ENCODE measurements around the gene GPC5.
"Not testable (repeated sequence)": the region's sequence is repeated elsewhere in the genome, so short reads cannot be mapped to it uniquely, and the experiment has no call there.

The GPC5 gene

DNA sequence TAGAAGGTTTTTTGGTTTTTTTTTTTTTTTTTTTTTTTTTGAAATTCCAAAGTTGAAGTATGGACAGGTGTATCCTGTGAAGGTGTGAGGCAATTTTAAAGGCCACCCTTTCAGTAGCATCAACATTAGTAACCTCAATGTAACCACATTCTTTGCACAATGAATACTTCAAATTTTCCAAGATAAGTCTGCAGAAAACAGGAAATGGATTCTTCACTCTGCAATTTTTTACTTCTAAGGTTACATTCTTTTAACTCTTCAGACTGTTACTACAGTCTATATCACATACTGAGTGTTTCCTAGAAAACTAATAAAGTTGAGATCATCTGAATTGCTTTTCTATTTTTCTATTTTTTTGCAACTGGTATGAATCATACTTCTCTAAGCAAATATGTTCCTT is 1259.1 kb downstream of the GPC5 start:
- DNase-seq (ENCODE audit: low read depth) = peak; percentile 28

DNA sequence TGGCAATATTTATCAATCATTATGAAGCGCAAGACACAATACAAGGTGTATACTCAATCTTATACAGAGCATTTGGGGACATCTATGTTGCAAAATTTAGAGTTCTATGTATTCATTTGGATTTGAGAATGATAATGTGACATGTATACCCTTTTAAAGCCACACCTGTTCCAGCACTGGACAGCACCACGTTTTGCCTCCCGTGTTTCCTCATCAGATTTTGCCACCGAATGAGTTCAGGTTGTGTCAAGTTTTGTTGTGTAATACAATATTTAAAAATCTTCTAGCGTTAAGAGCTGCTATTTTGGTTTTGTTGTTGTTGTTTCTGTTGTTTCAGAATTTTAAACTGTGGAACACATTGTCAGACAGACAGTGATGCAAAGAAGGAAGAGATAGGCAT is 1259.9 kb downstream of the GPC5 start:
- no peak for DNase-seq (ENCODE audit: low read depth)

DNA sequence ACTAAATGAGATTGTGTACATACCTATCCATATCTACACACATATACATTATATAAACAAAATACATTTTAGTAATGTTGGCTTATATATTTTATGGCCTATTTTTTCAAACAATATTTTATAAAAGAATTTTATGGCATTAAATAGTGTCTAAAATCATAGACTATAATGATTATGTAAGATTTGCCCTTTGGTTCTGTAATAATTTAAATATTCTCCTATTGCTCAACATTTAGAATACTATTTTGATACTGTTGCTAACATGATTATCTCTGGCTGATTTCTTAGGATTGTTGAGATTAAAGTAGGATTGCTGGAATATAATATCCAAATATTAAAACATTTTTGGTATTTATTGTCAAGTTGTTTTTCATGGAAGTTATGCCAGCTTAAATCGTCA is 1263.0 kb downstream of the GPC5 start:
- DNase-seq (ENCODE audit: low read depth) = no peak

DNA sequence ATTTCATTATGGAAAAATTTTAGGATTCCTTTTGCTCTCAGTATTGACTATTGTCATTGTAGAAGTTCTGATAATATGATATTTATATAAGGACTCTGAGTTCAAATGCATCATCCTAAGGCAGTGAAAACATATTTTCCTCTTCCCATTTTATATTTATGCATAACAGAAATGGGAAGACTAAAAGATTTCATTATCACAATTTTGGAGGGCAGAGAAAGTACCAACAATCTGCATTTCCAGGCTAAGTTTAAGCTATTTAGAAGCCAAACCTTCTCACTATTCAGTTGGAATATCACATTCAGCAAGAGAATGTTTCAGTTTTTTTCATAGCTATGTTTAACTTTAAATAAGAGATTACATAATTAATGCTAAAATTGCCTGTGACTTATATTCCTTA is 1269.7 kb downstream of the GPC5 start:
- DNase-seq (ENCODE audit: low read depth) = no peak

DNA sequence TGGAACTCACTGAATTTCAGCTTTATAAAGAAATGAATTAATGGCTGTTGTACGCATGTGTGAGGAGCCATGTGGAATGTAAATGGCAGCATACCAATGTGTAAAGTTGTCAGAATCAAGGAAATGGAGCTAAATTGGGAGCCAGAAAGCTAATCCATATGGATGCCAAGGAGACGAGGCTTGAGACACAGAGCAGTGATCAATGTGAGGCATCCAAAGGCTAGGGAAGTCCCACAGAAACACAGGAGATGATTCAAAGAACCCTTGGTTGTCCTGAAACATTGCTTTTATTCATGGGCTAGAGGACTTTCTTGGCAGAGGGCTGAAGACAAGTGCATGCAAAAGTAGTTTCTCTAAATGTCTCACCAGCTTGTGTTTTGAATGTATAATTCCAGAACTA is 1271.7 kb downstream of the GPC5 start:
- DNase-seq (ENCODE audit: low read depth) = no peak

DNA sequence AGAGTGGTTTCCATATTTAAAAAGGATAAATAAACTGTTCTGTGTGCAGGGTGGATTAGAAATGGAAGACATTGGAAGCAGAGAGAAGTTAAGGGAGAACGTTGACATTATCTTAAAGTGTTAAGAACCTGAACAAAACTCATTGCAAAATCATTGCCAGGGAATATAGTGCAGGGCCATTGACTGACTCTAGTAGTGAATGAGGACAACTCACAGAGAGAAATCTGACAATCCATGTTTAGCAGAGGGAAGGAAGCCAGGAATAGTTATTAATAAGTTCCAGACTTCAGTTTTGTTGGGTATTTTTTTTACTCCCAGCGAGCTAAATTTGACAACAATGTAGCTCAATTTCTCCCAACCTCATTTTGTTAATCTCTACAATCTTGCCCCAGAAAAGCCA is 1273.4 kb downstream of the GPC5 start:
- no peak for DNase-seq (ENCODE audit: low read depth)

DNA sequence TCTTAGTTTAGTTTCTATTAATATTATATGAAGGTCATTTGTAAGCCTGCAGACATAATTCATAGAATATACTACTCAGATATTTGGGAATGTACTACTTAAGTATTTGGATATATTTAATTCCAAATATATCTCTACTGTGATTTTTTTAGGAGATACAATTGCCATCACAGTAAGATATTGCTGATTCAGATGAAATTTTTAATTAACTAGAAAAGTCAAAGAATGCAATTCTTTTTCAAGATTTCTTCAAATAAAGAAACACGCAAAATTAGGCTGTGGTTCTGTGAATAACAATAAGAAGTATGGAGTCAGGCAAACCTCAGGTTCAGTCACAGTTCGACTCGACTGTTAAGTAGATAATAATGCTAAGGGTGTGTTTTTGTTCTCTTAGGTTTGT is 1277.8 kb downstream of the GPC5 start:
- DNase-seq (ENCODE audit: low read depth) = no peak

DNA sequence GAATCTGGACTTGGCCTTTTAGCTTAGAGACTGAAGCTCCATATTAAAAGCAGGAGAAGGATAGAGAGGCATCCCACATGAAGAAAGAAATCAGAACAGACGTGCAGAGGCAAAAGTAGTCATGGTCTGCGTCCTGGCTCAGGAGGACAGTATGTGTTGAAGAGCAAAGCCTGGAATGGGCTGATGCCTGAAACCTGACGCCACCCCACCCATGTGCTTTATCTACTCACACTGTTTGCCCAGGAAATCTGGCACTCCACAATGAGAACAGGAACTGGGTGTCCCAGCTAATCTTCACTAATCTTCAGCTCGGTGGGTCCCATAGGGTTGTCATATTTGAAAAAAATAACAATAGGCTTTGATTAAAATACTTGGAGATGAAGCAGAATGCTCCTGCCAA is 1279.2 kb downstream of the GPC5 start:
- DNase-seq (ENCODE audit: low read depth) = no peak

DNA sequence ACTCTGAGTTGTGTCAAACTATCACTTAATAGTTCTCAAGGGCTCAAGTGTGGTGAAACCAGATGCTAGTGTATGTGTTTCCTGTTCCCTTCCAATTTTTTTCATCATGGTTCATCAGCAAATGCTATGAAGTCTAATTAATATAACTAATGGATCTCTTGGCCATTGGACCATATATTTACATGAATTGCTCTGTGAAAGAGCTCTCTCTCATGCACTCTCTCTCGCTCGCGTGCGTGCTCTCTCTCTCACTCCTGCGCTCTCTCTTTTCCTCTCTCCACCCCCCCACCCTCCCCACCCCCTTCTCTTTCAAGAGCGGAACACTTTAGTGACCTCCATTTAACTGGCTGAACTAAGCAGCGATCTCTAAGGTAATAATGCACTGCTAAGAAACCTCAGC is 1281.2 kb downstream of the GPC5 start:
- DNase-seq (ENCODE audit: low read depth) = no peak

DNA sequence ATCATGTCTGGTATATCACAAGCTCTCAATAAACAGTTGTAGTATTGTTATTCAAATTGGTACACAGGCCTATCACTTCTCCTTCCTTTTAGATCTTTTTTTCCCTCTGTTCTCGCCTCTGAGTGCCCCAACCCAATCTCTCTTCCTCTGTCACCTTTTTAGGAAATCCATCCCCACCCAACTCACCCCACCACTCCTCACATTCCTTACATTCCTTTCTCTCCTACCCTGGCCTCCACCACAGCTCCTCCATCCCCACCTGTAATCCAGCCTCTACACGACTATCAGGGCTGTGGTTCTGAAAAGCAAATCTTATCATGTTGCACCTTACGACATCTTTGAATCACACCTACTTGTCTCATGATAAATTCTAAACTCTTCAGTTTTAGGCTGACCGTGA is 1282.8 kb downstream of the GPC5 start:
- DNase-seq (ENCODE audit: low read depth) = no peak

DNA sequence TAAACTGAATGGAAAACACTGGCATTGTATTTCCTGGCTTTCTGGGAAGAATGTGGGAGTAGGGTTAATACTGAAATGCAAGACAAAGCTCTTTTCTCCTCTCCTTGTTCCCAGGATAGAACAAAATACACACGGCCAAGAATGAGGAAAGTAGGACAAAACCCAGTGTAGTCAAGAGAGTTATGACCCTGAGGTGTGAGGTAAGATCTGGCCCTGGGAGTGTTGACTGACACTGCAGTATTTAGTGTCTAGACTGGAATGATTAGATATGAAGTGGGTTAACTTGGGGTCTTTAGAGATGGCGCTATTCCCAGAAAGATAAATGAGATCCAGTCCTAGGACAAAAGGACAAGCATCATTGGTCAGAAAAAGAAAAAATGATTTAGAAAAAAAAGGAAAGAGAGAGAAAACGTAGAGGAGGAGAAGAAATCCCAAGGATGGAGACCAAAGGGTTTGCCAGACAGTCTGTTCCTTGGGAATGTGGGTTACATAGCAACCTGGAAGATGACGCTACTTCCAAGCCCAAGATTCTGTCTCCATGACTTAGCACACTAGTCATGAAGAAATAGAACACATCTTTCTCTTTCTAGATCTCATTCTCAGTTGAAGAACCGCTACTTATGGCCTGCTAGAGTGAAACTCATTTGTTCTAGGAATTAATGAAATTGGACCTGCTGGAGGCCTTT is 1284.6 kb downstream of the GPC5 start:
- DNase-seq (ENCODE audit: low read depth) = no peak

DNA sequence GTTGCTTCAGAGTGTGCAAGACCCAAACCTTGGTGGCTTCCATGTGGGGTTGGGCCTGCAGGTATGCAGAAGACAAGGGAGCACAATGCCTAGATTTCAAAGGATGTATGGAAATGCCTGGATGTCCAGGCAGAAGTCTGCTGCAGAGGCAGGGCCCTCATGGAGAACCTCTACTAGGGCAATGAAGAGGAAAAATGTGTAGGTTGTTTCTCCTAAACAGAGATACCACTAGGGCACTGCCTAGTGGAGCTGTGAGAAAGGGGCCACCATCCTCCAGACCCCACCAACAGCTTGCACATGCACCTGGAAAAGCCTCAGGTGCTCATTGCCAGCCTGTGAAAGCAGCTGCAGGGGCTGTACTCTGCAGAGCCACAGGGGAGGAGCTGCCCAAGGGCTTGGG is 1295.6 kb downstream of the GPC5 start:
- no peak for DNase-seq (ENCODE audit: low read depth)

DNA sequence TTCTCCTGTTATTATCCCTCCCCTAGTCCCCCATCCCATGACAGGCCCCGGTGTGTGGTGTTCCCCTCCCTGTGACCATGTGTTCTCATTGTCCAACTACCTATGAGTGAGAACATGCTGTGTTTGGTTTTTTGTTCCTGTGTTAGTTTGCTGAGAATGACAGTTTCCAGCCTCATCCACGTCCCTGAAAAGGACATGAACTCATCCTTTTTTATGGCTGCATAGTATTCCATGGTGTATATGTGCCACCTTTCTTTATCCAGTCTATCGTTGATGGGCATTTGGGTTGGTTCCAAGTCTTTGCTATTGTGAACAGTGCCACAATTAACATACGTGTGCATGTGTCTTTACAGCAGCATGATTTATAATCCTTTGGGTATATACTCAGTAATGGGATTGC is 1297.4 kb downstream of the GPC5 start:
- DNase-seq (ENCODE audit: low read depth) = not testable (repeated sequence)

DNA sequence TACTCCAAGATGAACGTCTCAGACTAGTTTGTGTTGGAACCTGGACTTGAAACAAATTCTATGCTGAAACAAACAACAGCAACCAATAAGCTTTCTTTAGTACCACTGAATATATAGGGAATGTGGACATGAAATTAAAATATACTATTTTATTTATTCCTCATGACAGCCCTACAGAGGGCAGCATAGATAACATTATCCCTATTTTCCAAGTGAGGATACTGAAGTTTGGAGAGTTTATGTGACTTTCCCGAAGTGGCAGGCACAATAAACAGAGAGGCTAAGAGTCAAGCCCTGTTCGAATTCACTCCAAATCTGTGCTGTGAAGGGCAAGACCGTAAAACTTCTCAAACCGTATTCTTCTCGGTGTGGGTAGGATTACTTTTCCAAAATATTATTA is 1318.3 kb downstream of the GPC5 start:
- no peak for DNase-seq (ENCODE audit: low read depth)

DNA sequence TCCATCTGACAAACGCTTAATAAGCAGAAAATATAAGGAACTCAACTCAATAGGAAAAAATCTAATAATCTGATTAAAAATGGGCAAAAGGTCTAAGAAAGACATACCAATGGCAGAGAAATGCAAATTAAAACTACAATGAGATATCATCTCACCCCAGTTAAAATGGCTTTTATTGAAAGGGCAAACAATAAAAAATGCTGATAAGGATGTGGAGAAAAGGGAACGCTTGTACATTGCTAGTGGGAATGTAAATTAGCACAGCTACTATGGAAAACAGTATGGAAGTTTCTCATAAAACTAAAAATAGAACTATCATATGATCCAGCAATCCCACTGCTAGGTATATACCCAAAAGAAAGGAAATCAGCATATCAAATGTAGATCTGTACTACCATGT is 1319.4 kb downstream of the GPC5 start:
- DNase-seq (ENCODE audit: low read depth) = no peak

DNA sequence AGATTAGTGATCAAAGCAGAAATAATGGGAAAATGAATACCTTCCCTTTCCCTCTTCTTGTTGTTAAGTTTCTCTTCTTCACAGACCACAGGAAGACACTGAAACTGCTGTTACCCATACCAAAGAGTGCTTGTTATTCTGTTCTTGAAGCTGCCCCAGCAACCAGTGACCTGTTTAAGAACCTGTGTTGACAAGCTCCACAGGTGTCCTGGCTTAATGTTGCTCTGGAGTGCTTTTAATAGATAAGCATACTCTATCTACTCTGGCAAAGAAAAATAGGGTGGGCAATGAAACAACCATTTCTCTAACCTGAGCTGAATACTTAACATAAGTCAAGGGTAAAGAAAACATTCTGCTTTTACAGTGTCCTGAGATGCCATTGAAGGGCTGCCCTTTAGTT is 1321.4 kb downstream of the GPC5 start:
- DNase-seq (ENCODE audit: low read depth) = no peak

DNA sequence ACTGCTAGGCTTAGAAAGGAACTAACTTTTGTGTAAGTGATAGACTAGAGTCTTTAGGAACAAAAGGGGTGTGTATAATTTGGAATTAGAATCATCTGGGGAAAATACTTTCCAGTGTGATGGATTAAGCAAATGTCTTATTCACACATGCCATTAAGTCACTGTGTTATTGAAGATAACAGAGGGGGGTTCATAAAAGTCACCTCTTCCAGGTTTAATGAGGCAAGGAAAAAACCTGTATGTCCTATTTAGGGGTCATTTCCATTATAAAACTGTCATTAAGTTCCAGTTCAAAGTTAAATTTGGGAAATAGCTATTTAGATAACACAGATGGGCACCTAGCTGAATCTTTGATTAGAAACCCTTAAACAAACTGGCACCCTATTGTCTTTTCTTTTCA is 1323.2 kb downstream of the GPC5 start:
- DNase-seq (ENCODE audit: low read depth) = no peak

DNA sequence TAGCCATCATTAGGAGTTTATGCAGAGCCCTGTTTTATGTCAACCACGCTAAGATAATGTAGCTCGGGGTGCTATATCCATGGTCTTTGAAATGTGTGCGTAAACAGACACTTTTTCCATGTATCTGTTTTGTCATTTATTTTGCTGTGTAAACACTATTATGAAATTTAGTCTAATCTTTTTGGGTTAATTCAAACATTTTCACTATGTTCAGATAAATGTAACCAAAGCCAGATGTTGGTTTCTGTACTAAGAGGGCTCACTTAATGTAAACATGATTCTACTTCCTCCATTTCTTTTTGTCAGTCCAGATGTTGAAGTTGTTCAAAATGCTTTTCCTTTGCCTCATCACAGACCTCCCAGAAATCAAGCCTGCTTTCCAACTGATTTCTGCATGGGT is 1328.7 kb downstream of the GPC5 start:
- no peak for DNase-seq (ENCODE audit: low read depth)

DNA sequence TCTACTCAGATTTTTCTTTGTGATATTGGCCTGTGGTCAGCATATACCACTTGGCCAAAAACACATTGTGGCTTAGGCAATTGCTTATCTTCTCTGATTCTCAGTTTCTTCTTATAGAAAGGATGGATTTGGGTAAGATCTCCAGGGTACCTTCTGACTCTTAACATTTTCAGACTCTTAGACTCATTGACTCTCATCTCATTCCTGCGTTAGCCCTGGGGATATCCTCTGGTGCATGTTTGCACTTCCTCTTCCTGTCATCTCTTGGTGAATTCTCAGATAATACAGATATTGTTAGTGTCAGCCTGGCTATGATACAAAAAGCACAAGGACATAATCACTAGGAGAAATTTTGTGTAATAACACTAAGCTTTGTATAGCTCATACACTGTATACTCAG is 1335.6 kb downstream of the GPC5 start:
- DNase-seq (ENCODE audit: low read depth) = no peak

DNA sequence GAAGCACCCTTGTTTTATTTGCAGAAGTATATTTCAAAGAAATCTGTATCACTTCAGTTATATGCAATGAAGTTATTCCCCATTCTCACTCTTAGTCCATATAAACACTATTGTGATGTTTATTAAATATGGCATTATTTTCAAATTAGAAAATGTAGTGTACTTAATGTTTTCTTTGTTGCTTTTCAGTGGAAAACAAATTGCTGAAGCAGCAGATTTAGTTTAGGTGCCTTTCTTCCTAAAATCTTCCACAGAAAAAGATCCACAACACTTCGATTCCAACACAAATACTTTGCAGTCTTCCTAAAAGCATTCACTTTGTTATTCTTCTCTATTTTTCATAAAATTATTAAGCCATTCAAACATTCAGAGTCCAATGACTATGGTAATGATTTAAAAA is 1336.1 kb downstream of the GPC5 start:
- DNase-seq (ENCODE audit: low read depth) = no peak

DNA sequence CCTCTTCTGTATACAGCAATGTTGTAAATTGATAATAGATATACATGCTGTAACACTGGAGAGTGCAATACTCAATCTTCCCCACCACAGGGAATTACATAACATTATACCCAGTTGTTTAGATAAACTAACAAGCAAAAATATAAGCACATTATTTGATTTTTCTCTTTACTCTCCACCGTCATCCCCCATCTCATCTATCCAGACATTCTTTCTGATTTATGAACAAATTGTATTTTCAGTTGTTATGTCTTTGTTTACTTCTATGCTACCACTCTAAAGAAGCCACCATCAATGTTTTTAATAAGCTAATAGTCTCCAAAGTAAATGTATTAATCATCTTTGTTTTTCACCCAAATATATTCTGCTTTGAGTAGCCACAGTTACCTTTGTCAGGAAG is 1337.5 kb downstream of the GPC5 start:
- DNase-seq (ENCODE audit: low read depth) = no peak

DNA sequence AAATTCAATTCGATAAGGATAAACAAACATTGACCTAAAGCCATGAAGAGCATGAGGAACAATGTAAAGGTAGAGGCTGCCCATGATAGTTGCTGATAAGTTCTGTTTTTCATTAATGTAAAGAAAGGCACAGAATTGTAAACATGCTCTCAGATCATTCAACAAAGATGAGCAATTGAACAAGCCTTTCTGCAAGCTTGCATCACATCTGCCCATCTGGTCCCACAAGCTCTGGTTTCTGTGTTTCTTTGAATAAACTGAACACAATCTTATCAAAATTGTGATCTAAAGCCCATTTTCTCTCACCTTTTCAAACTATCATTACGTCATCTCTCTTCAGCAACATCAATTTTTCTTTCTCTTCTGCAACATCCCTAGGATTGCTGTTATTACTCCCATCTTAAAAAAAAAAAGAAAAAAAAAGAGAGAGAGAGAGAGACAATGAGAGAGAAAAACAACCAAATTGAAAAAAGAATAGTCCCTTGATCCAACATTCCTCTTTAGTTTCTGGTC is 1340.9 kb downstream of the GPC5 start:
- DNase-seq (ENCODE audit: low read depth) = no peak

DNA sequence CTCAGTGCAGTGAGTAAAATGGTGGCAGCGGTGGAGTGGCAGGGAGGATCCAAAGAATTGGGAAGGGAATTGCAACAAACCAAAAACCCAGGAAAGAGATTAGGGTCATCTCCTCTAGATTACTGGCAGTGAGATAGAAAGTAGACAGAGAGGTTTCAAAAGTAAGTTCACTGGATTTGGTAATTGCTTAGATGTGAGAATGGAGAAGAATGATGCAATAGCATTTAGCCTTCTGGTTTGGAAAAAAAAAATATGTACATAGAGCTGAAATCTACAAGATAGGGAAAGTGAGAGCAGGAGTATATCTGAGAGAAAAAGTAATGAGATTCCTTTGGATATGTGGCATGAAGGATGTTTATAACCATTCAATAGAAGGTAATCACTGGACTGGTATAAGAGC is 1345.6 kb downstream of the GPC5 start:
- DNase-seq (ENCODE audit: low read depth) = no peak

DNA sequence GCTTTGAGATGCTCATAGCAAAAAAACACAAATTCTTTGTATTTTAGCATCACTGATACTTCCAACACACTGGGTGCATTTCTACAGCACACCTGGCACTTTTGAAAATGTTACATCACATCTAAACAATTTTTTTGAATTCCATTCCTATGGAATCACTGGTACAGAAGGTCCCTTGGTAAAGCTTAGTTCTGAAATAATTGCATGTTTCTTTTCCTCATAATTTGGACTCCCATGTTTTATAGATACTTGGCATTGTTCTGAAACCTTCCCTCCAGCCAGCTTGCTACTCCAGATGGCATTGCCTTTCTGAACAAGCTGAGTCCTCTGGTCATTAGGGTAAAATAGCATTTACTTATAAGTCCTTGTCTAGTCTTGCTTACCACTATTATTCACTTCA is 1346.8 kb downstream of the GPC5 start:
- no peak for DNase-seq (ENCODE audit: low read depth)

DNA sequence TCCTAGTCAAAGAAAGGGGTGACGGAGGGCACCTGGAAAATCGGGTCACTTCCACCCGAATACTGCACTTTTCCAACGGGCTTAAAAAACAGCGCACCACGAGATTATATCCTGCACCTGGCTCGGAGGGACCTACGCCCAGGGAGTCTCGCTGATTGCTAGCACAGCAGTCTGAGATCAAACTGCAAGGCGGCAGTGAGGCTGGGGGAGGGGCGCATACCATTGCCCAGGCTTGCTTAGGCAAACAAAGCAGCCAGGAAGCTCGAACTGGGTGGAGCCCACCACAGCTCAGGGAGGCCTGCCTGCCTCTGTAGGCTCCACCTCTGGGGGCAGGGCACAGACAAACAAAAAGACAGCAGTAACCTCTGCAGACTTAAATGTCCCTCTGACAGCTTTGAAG is 1354.3 kb downstream of the GPC5 start:
- not testable (repeated sequence) for DNase-seq (ENCODE audit: low read depth)
